HG03064 (cell line): ENCODE measurements around the gene SRGAP3.

Experiments used
- ATAC-seq: cut with Tn5 transposase; IDR thresholded peaks from one replicate; pipeline ENCODE4 v1.9.1; 2021; ENCODE audit warnings: low read depth; ENCODE audit not compliant: unreplicated experiment

Gene SRGAP3

DNA sequence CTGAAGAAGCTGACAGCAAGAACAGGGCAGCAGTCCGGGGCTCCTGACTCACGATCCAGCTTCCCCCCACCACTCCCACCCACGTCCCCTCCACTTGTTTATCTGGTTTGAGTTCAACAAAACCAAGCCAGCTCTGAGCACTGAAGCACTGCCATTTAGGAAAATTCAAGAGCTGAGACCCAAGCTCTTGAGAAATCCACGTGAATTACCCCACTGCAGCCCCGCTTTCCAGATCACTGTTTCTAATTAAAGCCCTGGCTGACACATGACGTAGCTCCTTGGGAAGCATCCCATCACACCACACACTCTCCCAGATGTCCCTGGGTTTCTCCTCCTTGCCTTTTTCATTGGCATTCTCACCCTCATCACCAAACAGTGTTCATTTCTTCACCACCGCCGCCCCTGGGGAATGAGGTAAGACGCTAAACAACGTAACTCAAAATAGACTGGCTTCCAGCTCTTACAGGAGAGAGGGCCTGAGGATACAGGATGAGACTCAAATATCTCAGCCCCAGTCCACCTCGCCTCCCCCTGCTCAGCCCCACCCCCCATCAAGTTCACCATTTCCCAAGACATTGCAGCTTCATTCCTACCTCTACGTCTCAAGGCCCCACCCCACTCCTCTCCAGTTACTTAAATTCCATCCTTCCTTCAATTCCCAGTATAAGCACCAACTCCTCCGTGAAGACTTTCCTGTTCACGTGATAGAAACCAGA lies 95.4 kb downstream of the SRGAP3 start:
- no peak for ATAC-seq

DNA sequence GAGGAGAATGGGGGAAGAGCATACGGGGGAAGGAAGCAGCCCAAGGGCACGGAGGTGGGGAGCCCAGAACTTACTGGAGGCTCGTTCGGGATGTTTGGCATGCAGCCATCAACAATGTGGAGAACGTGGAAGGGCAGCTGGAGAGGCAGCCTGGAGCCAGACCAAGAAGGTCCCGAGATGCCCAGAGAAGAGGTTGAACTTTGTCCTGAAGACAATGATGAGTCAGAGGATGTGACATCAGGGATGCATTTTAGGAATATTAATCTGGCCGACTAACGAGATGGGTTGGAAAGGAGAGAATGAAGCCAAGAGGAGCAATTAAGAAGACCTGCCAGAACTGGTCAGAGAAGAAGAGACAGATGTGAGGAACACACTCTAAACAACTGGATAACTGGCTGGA lies 98.2 kb downstream of the SRGAP3 start:
- ATAC-seq = no peak

DNA sequence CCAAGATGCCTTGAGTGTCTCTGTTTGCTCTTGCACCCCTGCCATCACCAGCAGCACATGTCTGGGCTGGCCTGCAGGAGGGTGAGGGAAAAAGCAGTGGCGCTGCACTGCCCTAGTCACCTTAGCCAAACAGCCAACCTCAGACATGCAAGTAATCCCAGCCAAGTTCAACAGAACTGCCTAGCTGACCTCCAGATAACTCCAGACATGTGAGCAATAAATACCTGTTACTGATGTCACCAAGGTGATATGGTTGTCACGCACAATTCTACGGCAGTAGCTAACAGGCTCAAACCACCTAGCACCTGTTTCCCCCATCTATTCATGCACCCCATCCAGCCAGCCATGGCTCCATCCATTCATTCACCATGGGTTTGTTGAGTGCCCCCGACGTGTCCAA lies 99.9 kb downstream of the SRGAP3 start:
- ATAC-seq = no peak

DNA sequence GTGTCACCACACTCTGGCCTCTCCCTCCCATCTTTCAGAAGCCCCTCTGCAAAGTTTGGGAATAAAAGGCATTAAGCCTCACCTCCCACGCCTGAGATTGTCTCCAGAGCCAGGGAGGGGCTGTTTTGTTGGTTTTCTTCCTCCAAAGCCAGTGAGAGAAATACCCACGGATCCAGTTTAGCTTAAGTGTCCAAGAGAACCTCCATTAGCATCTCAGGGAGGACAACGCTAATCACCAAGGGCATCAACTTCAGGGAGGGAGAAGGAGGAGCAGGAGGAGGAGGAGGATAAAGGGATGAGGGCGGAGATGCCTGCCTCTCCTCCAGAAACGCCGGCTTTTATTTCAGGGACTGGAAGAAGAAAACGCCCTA lies 101.6 kb downstream of the SRGAP3 start:
- ATAC-seq = no peak

DNA sequence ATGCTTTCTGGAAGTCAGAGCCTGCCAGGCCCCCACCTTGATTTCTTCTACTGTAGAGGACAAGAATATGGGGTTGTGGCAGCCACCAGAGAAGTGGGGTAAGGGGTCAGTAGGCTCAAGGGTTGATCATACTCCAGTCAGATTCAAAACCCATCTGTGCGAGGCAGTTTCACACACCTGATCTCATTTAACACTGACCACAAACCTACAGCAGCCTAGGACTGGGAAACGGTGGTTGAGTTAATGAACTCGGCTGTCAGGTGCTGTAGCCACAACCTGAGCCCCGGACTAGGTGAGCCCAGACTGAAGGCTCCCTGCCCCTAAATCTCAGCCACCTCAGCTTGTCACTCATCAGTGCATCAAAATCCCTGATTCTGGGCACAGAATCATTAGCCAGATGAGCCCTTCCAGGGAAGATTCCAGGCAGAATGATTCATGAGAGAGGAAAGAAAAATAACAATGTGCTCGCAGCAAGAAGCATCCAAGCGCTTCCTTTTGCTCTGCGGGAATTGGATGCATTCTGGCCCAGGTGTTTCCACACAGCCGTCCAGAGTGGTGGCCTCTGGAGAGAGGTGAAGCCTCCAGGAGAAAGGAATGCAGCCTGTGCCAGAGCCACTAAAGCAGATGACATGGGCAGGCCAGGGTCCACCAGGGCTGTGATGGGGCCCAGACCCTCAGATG lies 102.1 kb downstream of the SRGAP3 start:
- peak; percentile 69 for ATAC-seq

DNA sequence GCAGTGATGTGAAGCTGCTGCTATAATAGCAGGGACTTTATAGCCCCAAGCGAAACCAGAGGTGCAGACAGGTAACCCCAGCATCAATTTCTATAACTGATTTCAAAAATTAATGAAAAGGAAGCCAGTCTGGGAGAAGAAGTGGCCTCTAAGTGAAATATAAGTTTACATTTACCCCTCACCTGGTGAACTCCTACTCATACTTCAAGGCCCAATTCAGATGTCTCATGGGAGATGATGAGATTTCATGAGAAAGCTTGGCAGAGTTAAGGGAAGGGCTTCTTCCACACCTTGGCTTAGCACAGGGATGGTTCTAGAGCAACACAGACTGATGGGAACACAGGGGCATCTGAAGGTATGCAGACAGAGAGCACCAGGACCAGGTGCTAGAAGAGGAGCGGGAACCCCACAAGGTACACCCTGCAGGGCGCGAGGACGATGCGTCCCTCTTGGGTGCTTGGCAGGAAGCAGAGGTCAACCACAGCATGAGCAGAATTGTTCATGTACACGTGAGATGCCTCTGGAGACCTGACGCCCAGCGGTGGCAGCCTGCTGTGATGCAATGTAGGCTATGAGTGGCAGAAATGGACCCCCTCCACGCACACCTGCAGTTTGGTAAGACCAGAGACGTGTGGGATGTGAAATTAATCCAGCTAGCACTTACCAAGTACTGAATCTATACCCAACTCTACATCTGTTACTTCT lies 102.9 kb downstream of the SRGAP3 start:
- ATAC-seq = no peak

DNA sequence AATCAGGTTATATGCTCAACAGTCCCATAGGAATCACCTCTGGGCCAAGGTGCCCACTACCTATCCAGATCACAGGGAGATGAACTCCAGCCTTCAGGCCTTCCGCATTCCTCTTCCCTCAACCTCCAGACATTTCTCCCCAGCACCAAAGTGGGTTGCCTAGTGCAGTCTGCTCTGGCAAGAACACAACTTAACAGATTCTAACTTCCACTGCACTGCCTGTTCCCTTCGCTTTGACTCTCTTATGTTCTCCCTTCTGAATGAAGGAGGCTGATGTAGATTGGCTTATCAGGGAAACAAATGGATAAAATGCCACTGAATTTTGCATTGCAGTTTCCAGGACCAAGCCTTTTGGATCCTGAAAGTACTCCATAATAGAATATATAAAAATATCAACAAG lies 106.3 kb downstream of the SRGAP3 start:
- ATAC-seq = no peak

DNA sequence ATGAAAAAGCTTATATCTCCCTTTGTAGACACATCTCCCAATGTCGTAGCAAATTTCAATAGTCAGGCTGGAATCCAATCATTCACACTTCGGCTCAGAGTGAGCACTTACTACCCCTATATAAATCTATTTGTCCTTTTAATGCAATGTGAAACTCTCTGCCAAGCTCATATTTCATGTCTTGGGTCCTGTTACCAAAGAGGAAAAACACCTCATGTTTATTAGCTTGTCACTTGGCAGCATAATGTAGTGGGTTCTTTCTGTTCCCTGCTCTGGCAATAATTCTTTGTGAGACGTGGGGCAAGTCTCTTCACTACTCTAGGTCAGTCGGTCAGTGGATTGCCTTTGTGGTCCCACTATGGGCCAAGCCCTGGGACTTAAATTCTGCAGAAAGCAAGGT lies 107.1 kb downstream of the SRGAP3 start:
- ATAC-seq = no peak

DNA sequence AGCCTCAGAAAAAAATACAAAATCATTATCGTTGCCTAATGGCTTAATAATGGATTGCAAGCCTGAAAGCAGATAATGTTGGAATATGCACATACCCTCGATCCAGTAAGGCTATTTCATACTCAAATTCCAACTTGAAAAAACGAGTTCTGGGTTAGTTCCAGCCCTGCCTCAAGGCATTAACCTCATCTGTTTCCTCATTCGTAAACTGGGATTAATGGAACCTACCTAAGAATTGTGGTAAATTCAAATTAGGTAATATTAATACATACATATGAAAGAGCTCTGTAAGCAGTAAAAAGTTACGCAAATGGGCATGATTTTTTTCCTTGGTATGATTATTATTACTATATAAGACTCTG lies 107.5 kb downstream of the SRGAP3 start:
- no peak for ATAC-seq

DNA sequence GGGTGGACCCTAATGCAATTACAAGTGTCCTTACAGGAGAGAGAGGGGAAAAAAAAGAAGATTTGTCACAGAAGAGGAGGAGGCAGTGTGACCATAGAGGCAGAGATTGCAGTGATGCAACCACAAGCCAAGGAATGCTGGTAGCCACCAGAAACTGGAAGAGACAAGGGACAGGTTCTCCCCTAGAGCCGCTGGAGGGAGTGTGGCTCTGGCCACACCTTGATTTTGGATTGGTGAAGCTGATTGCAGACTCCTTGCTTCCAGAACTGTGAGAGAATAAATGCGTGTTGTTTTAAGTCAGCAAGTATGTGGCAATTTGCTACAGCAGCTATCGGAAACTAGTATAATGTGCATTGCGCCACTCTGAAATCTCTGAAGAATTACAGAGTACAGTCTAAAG lies 110.1 kb downstream of the SRGAP3 start:
- ATAC-seq = no peak

DNA sequence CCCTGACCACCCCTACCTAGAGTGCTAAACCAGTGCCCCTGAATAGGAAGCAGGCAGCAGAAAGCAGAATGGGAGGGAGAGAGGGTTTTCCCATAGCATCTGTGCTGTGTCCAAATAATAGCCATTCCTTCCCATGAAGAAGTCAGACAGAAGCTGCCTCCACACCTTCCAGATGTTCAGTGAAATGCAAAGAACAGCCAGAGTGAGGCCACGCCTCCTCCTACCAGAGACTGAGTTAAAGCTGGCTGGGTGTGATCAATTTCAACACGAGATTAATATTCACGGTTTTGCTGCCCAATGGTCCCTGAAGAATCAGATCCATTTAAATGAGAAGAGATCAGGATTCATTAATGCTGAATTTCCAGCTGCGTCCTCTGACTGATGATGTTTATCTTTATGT lies 111.8 kb downstream of the SRGAP3 start:
- ATAC-seq = no peak

DNA sequence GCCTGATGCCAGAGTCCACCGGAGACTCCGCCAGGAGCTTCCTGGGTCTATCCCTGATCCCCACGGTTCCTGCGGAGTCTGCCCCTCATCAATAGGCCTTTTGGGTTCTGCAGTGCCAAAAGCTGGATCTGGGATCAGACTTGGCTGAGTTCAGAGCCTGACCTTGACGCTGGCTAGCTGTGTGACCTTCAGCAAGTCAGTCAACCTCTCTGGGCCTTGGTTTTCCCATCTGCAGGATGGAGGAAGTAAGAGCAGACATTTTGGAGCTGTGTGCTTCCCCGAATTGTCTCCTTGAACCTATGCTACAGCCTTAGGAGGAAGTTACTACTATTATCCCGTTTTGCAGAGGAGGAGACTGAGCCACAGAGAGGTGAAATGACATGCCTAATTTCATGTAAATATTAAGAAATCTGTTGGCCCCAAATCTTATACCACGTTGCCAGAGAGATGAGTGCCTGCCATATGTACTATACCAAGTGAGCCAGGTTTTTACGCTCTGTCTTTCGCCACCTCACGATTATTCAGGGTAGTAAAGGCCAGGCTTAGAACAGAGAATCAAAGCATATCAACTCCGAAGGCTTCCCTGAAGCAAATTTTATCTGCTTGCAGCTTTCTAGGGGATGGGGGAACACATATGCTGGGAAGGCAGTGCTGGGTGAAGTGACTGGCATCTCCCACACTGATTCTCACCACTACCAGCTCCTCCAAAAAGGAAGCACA lies 112.5 kb downstream of the SRGAP3 start:
- ATAC-seq = no peak

DNA sequence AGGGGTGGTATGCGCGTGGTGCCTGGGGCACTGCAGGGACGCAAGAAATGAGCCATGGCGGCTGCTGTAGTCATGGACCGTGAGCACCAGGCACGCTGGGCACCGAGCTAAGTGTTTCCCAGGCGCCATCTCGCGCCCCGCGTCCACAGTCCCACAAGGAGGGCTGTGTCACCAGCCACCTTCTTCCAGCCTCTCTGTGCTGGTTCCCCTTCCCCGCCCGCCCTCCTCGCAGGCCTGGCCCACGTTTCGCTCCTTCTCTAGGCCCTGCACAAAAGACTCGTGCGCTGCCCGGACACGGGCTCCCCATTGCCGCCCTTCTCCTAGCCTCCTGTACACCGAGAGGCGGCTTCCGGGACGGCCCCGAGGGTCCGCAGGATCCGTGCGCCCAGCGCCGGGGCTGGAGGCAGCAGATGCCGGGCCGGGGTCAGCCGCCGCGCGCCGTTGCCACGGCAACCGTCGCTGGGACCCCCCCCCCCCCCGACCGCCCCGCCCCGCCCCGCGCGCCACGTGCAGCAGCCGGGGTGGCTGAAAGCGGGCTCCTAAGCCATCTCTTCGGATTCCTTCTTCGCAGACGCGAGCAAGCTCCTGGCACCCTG lies 113.4 kb downstream of the SRGAP3 start:
- ATAC-seq = no peak

DNA sequence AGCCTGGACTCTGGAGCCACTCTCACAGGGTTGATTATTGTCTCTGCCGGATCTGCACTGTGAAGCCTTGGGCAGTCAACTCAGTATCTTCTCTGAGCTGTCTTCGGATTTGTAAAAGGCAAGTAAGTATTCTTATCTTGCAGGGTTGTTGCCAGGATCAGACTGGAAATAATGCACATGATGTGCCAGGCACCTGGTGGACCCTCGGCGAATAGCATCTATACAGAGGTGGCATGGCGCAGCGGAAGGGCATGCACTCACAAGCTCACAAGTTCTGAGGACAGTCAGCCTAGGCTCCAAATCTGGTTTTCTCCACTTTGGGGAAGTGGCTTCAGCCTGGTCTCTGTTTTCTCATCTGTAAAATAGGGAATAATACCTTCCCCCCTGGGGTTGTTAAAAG lies 113.9 kb downstream of the SRGAP3 start:
- no peak for ATAC-seq

DNA sequence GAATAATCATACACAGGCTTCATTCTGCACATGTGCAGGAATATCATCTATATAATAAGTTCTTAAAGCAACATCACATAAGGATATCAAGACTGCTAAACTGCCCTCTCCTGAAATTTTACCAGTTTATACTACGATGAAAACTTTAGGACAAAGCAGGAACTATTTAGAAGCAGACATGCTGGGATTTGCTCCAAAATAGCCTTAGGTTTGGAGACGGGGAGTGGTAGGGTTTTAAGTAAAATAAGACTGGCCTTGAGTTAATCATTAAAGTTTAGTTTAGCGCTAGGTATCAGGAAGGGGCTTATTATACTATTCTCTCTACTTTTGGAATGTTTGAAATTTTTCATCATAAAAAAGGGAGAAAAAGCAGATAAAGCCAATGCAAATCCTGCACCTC lies 115.8 kb downstream of the SRGAP3 start:
- ATAC-seq = no peak

DNA sequence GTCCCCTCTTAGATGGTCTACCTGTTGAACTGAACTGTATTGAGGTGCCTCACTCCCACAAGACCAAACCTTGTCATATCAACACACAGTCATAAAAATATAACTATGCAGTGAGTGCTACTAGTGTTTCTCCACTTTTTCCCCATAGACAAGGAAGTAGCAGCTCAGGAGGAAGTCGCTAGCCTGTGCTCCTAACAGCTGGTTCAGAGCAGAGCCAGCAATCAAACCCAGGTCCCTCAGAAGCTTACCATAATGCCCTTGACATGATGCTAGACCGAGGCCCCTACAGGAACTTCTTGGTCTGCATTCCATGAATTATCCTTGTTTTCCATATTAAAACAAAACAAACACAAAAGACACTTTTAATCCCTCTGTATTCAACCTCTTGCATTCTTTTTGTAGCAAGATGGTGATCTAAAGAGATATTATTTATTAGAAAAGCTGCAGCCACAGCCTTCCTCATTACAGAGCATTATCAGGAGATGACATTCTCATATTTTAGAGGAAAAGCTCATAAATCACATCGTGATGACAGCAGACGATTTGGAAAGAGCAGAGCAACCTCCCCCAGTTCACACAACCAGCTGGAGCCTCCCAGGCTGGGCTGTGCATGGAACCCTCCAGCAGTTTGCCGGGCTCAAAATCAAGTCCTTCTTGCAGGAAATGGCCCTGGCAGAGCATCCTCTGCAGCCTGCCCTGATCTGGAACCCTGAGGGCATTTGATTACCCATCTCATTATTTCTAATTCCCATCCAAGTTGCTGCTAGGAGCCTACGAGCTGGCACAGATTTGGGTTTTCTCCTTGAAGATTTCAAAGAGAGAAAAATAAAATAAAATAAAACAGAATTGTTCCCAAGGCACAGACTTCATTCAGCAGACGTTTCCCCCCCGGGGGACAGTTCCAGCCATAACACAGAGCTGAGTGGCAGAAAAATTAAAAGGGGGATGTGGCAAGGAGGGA lies 118.8 kb downstream of the SRGAP3 start:
- ATAC-seq = no peak

DNA sequence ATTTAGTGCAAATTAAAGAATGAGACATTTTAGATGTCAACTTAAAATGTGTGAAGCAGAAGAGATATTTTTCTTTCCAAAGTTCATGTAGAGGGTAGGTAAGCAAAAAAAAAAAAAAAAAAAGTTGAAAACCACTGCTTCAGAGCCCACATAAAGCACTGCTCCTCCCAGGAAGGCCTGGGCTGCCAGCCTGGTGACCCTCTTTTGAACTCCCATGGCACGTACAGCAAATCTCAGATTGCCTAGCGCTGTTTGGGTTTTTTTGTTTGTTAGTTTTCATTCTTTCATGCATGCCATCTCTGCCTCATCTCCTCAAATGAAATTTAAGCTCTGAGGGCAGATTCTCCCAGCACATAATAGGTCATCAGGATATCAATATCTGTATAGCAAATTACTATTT lies 120.1 kb downstream of the SRGAP3 start:
- ATAC-seq = no peak

DNA sequence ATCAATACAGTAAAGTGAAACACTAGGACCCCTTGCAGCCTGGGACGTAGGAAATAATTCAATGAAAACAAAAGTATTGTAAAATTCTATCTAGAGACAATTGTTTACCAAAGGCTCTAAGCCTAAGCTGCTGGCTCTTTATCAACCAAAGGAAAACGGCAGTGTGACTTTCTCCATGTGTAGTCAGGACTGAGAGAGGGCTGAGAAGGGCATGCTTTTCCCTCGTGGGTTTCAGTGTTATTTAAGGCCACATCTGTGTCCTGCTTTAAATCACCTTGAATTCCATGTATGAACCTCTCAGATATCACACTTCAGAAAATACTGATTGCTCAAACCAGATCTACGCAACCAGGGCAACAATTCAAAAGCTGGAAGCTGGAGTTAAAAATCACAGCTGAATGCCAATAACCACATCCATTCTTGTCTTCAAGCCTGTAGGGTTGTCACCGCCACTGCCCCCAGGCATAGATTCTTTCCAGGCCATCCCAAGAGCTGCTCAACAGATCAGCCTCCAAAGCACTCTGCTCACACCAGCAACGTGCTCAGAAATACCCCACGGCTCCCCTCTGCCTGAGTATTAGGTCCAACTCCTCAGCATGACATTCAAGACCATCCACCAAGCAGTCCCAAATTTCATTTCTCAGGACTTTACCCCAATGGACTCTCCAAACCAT lies 124.0 kb downstream of the SRGAP3 start:
- ATAC-seq = no peak

DNA sequence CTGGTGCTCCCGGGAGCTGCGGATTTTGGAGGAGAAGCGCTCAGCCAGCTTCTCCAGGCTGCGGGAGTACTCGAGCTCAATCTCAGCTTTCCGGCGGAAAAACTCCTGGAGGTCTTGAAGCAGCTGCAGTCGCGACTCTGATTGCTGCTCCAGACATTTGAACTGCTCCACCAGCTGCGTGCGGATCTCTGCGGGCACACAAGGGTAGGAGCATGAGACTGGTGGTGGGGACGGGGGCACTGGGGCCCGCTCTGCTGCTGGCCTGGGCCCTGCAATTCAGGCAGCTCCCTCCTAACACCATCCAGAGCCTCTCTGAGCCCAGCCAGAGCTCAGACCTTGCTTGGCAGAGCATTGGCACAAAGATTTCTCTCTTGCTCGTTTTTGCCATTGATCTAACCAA lies 124.7 kb downstream of the SRGAP3 start:
- ATAC-seq = no peak
